Mesenchymal stem cell (in vitro differentiated cells and primary cell): ENCODE measurements around the gene DBNDD1.

ENCODE experiments used
- DNase-seq: peaks from one replicate; pipeline ENCODE4 v3.0.0-alpha.2; 2013
- H2AFZ ChIP-seq: one replicate; pipeline ENCODE4 v1.6.1; 2013; ENCODE audit warnings: low read depth, mild to moderate bottlenecking, control low read depth, inconsistent platforms, low read length, moderate library complexity
- H2AK5ac ChIP-seq: 2 replicates; pipeline ENCODE4 v1.6.1; 2013; ENCODE audit warnings: low read length, moderate library complexity, mild to moderate bottlenecking, inconsistent platforms; ENCODE audit not compliant: severe bottlenecking
- H2BK120ac ChIP-seq: one replicate; pipeline ENCODE4 v1.6.1; 2013; ENCODE audit warnings: low read depth, mild to moderate bottlenecking, inconsistent platforms, low read length, moderate library complexity
- H2BK12ac ChIP-seq, 2 experiments: one replicate each; pipeline ENCODE4 v1.6.1; 2013; ENCODE audit warnings: inconsistent platforms in 2 of 2, low read length in 2 of 2, mild to moderate bottlenecking in 2 of 2, moderate library complexity in 2 of 2, control low read depth in 1 of 2
- H2BK15ac ChIP-seq: one replicate; pipeline ENCODE4 v1.6.1; 2013; ENCODE audit warnings: mild to moderate bottlenecking, low read depth, inconsistent platforms; ENCODE audit not compliant: poor library complexity, severe bottlenecking
- H2BK5ac ChIP-seq: 2 replicates; pipeline ENCODE4 v1.6.1; 2013; ENCODE audit warnings: low read depth, mild to moderate bottlenecking, low read length, control low read depth, inconsistent platforms; ENCODE audit not compliant: poor library complexity, severe bottlenecking
- H3K14ac ChIP-seq, 2 experiments: one replicate each; pipeline ENCODE4 v1.6.1; 2013; ENCODE audit warnings: inconsistent platforms in 2 of 2, low read length in 2 of 2, control low read depth in 1 of 2, mild to moderate bottlenecking in 1 of 2, moderate library complexity in 1 of 2
- H3K18ac ChIP-seq, 2 experiments: one replicate each; pipeline ENCODE4 v1.6.1; 2013; ENCODE audit warnings: inconsistent platforms in 2 of 2, low read length in 2 of 2, control low read depth in 1 of 2, low read depth in 1 of 2, mild to moderate bottlenecking in 1 of 2
- H3K23ac ChIP-seq, 2 experiments: one replicate each; pipeline ENCODE4 v1.6.1; 2013; ENCODE audit warnings: inconsistent platforms in 2 of 2, low read length in 2 of 2, mild to moderate bottlenecking in 2 of 2, moderate library complexity in 2 of 2, control low read depth in 1 of 2
- H3K27ac ChIP-seq: 2 replicates; pipeline ENCODE4 v1.5.1; 2013; ENCODE audit warnings: mild to moderate bottlenecking, moderate library complexity, low read length, control low read depth, inconsistent platforms; ENCODE audit not compliant: poor library complexity, severe bottlenecking
- H3K27me3 ChIP-seq, 2 experiments: 2 replicates each; pipeline versions ENCODE4 v1.6.1 to v1.7.0; 2013; ENCODE audit warnings: low read length in 2 of 2, mild to moderate bottlenecking in 2 of 2, moderate library complexity in 2 of 2, control low read depth in 1 of 2, inconsistent platforms in 1 of 2; ENCODE audit not compliant: control insufficient read depth in 1 of 2, insufficient read depth in 1 of 2
- H3K36me3 ChIP-seq, 2 experiments: 2 replicates each; pipeline versions ENCODE4 v1.6.1 to v1.7.0; 2013; ENCODE audit warnings: low read length in 2 of 2, control low read depth in 1 of 2, inconsistent platforms in 1 of 2, low read depth in 1 of 2, mild to moderate bottlenecking in 1 of 2; ENCODE audit not compliant: insufficient read depth in 2 of 2, control insufficient read depth in 1 of 2
- H3K4ac ChIP-seq, 2 experiments: one replicate each; pipeline ENCODE4 v1.6.1; 2013; ENCODE audit warnings: inconsistent platforms in 2 of 2, low read length in 2 of 2, mild to moderate bottlenecking in 2 of 2, moderate library complexity in 2 of 2, control low read depth in 1 of 2, low read depth in 1 of 2
- H3K4me1 ChIP-seq: 2 replicates; pipeline ENCODE4 v1.6.1; 2013; ENCODE audit warnings: low read depth, low read length, control low read depth; ENCODE audit not compliant: control insufficient read depth, insufficient read depth
- H3K4me2 ChIP-seq: 2 replicates; pipeline ENCODE4 v1.6.1; 2013; ENCODE audit warnings: low read length, mild to moderate bottlenecking, inconsistent platforms; ENCODE audit not compliant: poor library complexity, severe bottlenecking
- H3K4me3 ChIP-seq, 2 experiments: 2 replicates each; pipeline versions ENCODE4 v1.5.1 to v1.7.0; 2013; ENCODE audit warnings: low read length in 2 of 2, mild to moderate bottlenecking in 2 of 2, control low read depth in 1 of 2, low read depth in 1 of 2; ENCODE audit not compliant: insufficient read depth in 1 of 2
- H3K79me1 ChIP-seq: replicated peaks from 2 replicates; pipeline ENCODE4 v1.6.1; 2013; ENCODE audit warnings: mild to moderate bottlenecking, control low read depth, low read length, inconsistent platforms; ENCODE audit not compliant: poor library complexity, severe bottlenecking
- H3K9ac ChIP-seq: 2 replicates; pipeline ENCODE4 v1.7.0; 2013; ENCODE audit warnings: mild to moderate bottlenecking, low read length, moderate library complexity
- H3K9me3 ChIP-seq: 2 replicates; pipeline ENCODE4 v1.7.0; 2013; ENCODE audit warnings: mild to moderate bottlenecking, low read length; ENCODE audit not compliant: control insufficient read depth
- H4K8ac ChIP-seq: one replicate; pipeline ENCODE4 v1.6.1; 2013; ENCODE audit warnings: inconsistent platforms, mild to moderate bottlenecking, low read length, moderate library complexity
- H4K91ac ChIP-seq: one replicate; pipeline ENCODE4 v1.6.1; 2013; ENCODE audit warnings: mild to moderate bottlenecking, low read length, inconsistent platforms
- WGBS: methylation state at CpG from one replicate; pipeline ENCODE4 v1.1.7; 2013; ENCODE audit warnings: mixed read lengths; 5-methylcytosine and 5-hydroxymethylcytosine counted together

The DBNDD1 gene

GRCh38 chr16:89955001-89955685 lies 64.1 kb downstream of the DBNDD1 start:
- Histone ChIP-seq H3K9me3 (no peaks in the 10 kb centered on the region), H3K4me3 (no peak overlapping the region), H3K4me2 (no peak overlapping the region), H3K27me3 (no peaks in the 10 kb centered on the region), H3K36me3 (peaks cover 42 to 59% of the 10 kb centered on the region in 2 experiments), H2BK120ac (no peak overlapping the region), H3K9ac (no peak overlapping the region), H3K27ac (no peak overlapping the region), H2BK5ac (no peak overlapping the region), H2BK12ac (no peak overlapping the region), H4K8ac (no peak overlapping the region), H3K18ac (no peak overlapping the region), H2AFZ (no peak overlapping the region), H3K23ac (no peak overlapping the region), H2AK5ac (no peak overlapping the region), H3K14ac (no peak overlapping the region), H3K79me1 (peaks cover 45% of the 10 kb centered on the region), H2BK15ac (no peak overlapping the region), H4K91ac (no peak overlapping the region), H3K4me1 (peaks cover 2% of the 10 kb centered on the region), H3K4ac (no peak overlapping the region)
- 90% methylated on average over 14 of the region's 15 CpGs for WGBS
- no peak for DNase-seq
